ENCODE data around the gene CERS6. TPM values are rescaled to one million over a fixed set of nuclear protein-coding genes. Genes with fewer than 3 reads are reported as not detected.
"Not testable (repeated sequence)": the region's sequence is repeated elsewhere in the genome, so short reads cannot be mapped to it uniquely, and the experiment has no call there.

The CERS6 gene
- total RNA-seq = 9.0 and 16.0 TPM in 2 replicates

- no peak for TF ChIP-seq CTCF (IDR thresholded peaks at IDR 0.05; ENCODE audit: insufficient read depth, low read depth, low read length)
- H3K4me3 ChIP-seq (ENCODE audit: low read depth, low read length) = peak within 1 kb of the TSS; percentile 84
- DNase-seq (ENCODE audit: low read depth) = peak; percentile 94
Observed at GRCh38 chr2:168455645-168456520, at the start of gene CERS6. Gene CERS6, plus strand, starts transcription at chr2:168456272. Its CDS starts 177 bp downstream, at chr2:168456449.

GRCh38 chr2:168412301-168412700 lies 43.8 kb upstream of the CERS6 start:
- H3K4me3 ChIP-seq (ENCODE audit: low read depth, low read length); DNase-seq (ENCODE audit: low read depth): not testable (repeated sequence)

DNA sequence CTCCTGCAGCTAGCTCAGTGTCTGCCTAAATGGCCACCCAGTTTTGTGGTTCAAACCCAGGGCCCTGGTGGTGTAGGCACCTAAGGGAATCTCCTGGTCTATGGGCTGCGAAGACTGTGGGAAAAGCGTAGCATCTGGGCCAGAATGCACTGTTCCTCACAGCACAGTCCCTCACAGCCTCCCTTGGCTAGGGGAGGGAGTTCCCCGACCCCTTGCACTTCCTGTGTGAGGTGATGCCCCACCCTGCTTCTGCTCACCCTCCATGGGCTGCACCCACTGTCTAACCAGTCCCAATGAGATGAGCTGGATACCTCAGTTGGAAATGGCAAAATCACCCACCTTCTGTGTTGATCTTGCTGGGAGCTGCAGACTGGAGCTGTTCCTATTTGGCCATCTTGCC lies 43.0 kb upstream of the CERS6 start:
- DNase-seq (ENCODE audit: low read depth); H3K4me3 ChIP-seq (ENCODE audit: low read depth, low read length): not testable (repeated sequence)

GRCh38 chr2:168416555-168416954 lies 39.5 kb upstream of the CERS6 start:
- no peak overlapping the region for H3K4me3 ChIP-seq (ENCODE audit: low read depth, low read length)
- no peak for TF ChIP-seq CTCF (IDR thresholded peaks at IDR 0.05; ENCODE audit: insufficient read depth, low read depth, low read length)
- DNase-seq (ENCODE audit: low read depth) = peak; percentile 11

GRCh38 chr2:168422584-168422983 lies 33.5 kb upstream of the CERS6 start:
- TF ChIP-seq CTCF (IDR thresholded peaks at IDR 0.05; ENCODE audit: insufficient read depth, low read depth, low read length) = no peak
- DNase-seq (ENCODE audit: low read depth) = no peak
- no peak overlapping the region for H3K4me3 ChIP-seq (ENCODE audit: low read depth, low read length)

- H3K4me3 ChIP-seq (ENCODE audit: low read depth, low read length) = no peak overlapping the region
- peak; percentile 59 for DNase-seq (ENCODE audit: low read depth)
- no peak for TF ChIP-seq CTCF (IDR thresholded peaks at IDR 0.05; ENCODE audit: insufficient read depth, low read depth, low read length)
Observed at GRCh38 chr2:168424112-168424951, 31.7 kb upstream of the CERS6 start.

DNA sequence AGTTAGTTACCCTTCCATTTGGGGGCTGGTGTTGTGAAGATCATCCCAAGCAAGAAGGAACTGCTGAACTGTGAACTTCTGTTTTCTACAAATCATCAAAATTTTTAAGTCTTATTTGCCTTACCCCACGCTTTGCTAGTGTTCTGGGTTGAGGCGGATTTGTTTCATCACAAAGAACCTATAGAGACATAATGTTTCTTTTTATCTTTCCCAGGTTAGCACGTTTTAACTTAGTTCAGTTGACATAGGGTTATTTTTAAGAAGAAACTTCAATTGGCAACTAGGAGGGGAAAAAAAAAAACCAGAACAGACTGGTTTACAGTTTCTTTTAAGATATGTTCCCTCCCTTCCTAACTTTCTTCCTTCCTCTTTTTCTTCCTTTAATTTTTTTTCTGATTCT lies 31.1 kb upstream of the CERS6 start:
- H3K4me3 ChIP-seq (ENCODE audit: low read depth, low read length) = no peak overlapping the region
- no peak for DNase-seq (ENCODE audit: low read depth)

More for the DNA sequence above, 31.1 kb upstream of the CERS6 start:
- TF ChIP-seq CTCF (IDR thresholded peaks at IDR 0.05; ENCODE audit: insufficient read depth, low read depth, low read length) = no peak
